GM12873 (cell line): ENCODE results near the gene RFX4.
A peak's percentile ranks its signal among the peaks of the same experiment; 100 is the strongest.

Source experiments
- TF ChIP-seq, protein P1 (sequence below): IDR thresholded peaks from 2 replicates; pipeline ENCODE4 v1.5.1; 2012; ENCODE audit warnings: low read depth, mild to moderate bottlenecking, moderate library complexity, low read length, control low read depth; ENCODE audit not compliant: insufficient read depth; ENCODE audit errors: missing control alignments

RFX4 gene

DNA sequence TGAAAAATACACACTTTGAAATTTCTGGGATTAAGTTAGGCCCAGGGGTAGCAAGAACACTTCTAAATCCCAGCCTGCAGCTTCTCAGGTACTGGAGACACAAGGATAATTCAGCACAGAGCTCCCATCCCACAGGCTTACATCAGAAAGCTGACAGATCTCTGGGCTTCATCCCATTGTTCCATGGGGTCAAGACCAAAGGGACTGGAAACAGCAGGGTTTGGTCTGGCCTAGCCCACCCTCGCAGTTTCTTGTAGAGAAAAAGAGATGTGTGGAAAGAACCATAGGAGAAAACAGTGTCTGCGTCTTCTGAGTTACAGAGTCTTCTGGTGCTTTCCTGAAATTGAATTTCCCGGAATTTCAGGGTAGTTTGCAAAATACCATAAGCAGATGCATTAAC, 132.1 kb downstream of the RFX4 start:
- TF ChIP-seq, protein P1, sequence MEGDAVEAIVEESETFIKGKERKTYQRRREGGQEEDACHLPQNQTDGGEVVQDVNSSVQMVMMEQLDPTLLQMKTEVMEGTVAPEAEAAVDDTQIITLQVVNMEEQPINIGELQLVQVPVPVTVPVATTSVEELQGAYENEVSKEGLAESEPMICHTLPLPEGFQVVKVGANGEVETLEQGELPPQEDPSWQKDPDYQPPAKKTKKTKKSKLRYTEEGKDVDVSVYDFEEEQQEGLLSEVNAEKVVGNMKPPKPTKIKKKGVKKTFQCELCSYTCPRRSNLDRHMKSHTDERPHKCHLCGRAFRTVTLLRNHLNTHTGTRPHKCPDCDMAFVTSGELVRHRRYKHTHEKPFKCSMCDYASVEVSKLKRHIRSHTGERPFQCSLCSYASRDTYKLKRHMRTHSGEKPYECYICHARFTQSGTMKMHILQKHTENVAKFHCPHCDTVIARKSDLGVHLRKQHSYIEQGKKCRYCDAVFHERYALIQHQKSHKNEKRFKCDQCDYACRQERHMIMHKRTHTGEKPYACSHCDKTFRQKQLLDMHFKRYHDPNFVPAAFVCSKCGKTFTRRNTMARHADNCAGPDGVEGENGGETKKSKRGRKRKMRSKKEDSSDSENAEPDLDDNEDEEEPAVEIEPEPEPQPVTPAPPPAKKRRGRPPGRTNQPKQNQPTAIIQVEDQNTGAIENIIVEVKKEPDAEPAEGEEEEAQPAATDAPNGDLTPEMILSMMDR = no peak

DNA sequence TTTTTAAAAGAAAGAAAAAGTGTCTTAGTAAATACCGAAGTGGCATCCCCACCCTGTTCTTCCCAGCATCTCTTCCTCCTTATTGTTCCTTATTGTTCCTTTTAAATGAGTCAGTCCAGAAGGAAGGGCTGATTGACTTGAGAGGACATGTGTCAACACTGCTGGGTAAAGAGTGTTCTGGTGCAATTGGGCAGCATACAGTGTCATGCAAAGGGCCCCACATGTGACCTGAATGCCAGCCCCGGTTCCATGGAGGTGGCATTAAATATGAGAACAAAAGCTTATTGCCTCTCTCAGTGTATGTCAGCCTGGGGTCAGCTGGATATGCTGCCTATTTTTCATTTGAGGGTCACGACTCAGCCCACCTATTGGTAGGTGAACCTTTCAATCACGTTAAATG, 132.8 kb downstream of the RFX4 start:
- TF ChIP-seq, protein P1 = no peak

DNA sequence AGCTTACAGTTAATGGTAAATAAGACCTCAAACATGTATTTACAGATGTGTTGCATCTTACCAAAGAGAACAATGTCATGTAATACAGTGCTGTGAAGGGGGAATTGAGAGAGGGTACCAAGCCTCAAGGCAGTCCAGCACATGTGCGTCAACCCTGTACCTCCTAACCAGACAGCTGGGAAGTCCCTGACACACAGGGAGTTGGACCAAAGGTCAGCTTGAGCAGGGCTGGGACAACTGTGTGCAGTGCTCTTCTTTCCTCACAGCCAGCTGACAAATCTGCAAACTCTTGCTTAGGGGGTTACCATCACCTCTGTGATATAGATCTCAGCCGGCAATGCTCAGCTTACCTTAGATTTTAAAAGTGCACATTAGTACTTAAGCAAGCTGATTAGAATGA, 134.9 kb downstream of the RFX4 start:
- TF ChIP-seq, protein P1 = no peak

DNA sequence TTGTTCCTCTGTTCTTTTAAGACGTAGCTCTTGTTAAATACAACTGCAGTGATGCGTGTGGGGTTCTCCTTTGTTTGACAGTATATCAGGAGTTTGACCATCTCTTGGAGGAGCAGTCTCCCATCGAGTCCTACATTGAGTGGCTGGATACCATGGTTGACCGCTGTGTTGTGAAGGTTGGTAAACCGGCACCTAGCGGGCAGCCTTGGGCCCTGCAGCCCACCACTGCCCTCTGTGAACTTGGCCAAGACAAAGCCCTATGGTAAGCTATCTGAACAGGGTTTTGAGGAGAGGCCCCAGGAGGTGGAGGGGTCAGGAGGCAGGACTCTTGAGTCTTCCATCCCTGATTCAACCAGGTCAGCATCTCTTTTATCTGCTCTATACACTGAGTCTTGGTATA, 137.1 kb downstream of the RFX4 start:
- TF ChIP-seq, protein P1 = no peak

DNA sequence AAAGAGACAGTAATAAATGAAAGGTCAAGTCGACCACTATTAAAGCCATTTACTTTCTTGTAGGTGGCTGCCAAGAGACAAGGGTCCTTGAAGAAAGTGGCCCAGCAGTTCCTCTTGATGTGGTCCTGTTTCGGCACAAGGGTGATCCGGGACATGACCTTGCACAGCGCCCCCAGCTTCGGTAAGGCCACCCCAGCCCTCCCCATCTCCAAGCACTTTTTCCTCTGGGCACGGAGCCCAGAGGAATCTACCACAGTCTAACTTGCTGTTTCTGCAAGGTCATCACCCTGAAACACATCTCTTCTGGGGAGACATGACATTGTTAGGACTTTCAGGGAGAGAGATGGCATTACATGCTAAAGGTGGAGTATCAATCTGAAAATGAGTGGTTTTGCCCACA, 137.9 kb downstream of the RFX4 start:
- TF ChIP-seq, protein P1 = no peak

DNA sequence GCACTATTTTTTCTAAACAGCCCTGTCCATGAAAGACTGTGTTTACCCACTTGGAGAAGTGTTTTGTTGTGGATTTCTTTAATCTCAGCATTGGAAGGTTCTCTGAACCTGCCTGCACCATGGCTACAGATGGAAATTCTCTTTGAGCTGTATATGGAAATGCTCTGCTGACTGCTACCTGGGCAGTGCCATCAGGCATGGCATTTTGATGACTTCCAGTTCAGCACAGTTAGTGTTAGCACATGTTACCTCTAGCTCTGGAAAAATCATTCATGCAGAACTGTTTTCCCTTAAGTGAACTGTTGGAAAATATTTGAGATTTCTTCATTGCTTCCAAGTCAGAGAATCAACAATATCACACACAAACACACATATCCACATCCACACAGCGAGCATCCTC, 139.1 kb downstream of the RFX4 start:
- TF ChIP-seq, protein P1 = no peak

DNA sequence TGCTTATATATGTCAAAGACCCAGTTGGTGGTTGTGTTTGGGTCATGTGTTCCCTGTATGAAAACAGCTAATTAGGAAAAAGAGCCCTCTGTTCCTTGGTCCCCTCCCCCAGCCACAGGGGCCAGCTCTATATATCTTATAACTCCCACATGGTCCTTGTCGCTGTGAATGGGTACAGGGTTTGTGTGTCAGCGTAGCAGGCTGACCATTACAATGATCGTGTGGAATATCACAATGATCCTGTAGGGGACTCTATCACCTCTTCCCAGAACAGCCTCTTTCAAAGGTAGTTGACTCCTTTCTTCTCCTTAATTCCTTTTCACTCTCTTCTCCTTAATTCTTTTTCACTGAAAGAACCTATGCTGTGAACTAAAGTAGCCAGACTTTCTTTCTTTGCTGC, 140.0 kb downstream of the RFX4 start:
- TF ChIP-seq, protein P1 = peak; percentile 12
